ENCODE measurements around the gene BAHCC1. TPM values are rescaled to one million over a fixed set of nuclear protein-coding genes. Genes with fewer than 3 reads are reported as not detected.

BAHCC1 gene
- total and polyA plus RNA-seq, 9 of the 15 experiments (the other 6 are each of a cell fraction or from before 2014, with no cell fraction given), result 0.14 to 26.9 (median 5.0) TPM

DNA sequence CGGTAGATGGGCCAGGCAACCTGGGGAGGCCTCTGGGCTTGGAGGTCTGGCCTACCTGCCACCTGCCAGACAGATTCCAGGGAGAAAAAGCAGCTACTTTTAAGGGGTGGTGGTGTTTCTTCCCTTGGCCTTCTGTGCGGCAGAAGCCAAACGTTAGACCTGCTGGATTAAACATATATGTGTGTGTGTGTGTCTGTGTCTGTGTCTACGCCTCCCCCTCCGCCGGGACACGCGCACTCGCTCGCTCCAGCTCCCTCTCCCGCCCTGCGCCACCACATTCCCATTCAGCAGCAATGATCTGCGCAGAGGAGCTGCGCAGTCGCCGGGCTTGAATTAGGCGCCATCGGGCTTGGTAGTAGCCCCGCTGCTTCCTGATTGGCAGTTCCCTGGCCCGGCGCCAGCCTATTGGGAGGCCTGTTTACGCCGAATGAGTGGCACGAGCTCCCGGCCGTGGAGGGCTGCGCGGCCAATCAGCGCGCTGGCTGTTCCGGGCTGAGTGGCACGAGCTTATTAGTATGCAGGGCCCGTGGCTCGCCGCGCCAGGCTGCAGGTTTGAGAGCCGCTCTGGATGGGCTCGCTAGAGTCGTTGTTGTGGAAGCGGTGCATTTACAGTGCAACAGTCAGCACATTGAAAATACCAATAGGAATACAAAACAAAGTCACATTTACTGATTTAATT, at the start of gene BAHCC1 (continued):
- TF ChIP-seq AFF4 (CRISPR knock-in tag; IDR thresholded peaks at IDR 0.05) (no peak), RNF2 (IDR thresholded peaks at IDR 0.05) (no peak), NCOA2 (IDR thresholded peaks at IDR 0.05; ENCODE audit: partially characterized antibody in 2 of 2) (no peak), KAT8 (IDR thresholded peaks at IDR 0.05; ENCODE audit: low read depth) (no peak), PTBP1 (IDR thresholded peaks at IDR 0.05; ENCODE audit: low read depth, low read length) (no peak), CSDE1 (IDR thresholded peaks at IDR 0.05) (no peak), TGIF2 (CRISPR knock-in tag; IDR thresholded peaks at IDR 0.05) (no peak), POLR3A (IDR thresholded peaks at IDR 0.05; ENCODE audit: borderline replicate concordance, extremely low read depth, insufficient read depth, insufficient read length) (no peak), PHB2 (IDR thresholded peaks at IDR 0.05; ENCODE audit: low read depth) (no peak), E2F4 (CRISPR knock-in tag; IDR thresholded peaks at IDR 0.05; ENCODE audit: low read depth) (peak; percentile 94), ZZZ3 (IDR thresholded peaks at IDR 0.05) (no peak), FOXM1 (IDR thresholded peaks at IDR 0.05; ENCODE audit: low read depth) (no peak), FOXM1 (CRISPR knock-in tag; IDR thresholded peaks at IDR 0.05; ENCODE audit: low read depth) (no peak), EWSR1 (IDR thresholded peaks at IDR 0.05; ENCODE audit: borderline replicate concordance, low read depth, partially characterized antibody) (no peak), SOX6 (IDR thresholded peaks at IDR 0.05) (peak; percentile 46), ZBTB17 (CRISPR knock-in tag; IDR thresholded peaks at IDR 0.05) (no peak), HEY1 (CRISPR knock-in tag; IDR thresholded peaks at IDR 0.05; ENCODE audit: borderline replicate concordance) (no peak)
- TF ChIP-seq, protein P1, sequence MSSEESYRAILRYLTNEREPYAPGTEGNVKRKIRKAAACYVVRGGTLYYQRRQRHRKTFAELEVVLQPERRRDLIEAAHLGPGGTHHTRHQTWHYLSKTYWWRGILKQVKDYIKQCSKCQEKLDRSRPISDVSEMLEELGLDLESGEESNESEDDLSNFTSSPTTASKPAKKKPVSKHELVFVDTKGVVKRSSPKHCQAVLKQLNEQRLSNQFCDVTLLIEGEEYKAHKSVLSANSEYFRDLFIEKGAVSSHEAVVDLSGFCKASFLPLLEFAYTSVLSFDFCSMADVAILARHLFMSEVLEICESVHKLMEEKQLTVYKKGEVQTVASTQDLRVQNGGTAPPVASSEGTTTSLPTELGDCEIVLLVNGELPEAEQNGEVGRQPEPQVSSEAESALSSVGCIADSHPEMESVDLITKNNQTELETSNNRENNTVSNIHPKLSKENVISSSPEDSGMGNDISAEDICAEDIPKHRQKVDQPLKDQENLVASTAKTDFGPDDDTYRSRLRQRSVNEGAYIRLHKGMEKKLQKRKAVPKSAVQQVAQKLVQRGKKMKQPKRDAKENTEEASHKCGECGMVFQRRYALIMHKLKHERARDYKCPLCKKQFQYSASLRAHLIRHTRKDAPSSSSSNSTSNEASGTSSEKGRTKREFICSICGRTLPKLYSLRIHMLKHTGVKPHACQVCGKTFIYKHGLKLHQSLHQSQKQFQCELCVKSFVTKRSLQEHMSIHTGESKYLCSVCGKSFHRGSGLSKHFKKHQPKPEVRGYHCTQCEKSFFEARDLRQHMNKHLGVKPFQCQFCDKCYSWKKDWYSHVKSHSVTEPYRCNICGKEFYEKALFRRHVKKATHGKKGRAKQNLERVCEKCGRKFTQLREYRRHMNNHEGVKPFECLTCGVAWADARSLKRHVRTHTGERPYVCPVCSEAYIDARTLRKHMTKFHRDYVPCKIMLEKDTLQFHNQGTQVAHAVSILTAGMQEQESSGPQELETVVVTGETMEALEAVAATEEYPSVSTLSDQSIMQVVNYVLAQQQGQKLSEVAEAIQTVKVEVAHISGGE (CRISPR knock-in tag; IDR thresholded peaks at IDR 0.05), result no peak
- TF ChIP-seq, protein P2, sequence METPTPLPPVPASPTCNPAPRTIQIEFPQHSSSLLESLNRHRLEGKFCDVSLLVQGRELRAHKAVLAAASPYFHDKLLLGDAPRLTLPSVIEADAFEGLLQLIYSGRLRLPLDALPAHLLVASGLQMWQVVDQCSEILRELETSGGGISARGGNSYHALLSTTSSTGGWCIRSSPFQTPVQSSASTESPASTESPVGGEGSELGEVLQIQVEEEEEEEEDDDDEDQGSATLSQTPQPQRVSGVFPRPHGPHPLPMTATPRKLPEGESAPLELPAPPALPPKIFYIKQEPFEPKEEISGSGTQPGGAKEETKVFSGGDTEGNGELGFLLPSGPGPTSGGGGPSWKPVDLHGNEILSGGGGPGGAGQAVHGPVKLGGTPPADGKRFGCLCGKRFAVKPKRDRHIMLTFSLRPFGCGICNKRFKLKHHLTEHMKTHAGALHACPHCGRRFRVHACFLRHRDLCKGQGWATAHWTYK (CRISPR knock-in tag; IDR thresholded peaks at IDR 0.05), result no peak
